Stimulated activated CD4-positive, alpha-beta T cell treated with anti-CD3 and anti-CD28 coated beads, TNF-alpha, amount 100 ng/mL, for 24 hours (primary cell): ENCODE results near the gene EIF4E1B.

ENCODE experiments used
- DNase-seq, 3 experiments: peaks; one replicate each; pipeline ENCODE4 v3.0.0-alpha.2; 2020; ENCODE audit warnings: low read depth in 3 of 3

Gene EIF4E1B

DNA sequence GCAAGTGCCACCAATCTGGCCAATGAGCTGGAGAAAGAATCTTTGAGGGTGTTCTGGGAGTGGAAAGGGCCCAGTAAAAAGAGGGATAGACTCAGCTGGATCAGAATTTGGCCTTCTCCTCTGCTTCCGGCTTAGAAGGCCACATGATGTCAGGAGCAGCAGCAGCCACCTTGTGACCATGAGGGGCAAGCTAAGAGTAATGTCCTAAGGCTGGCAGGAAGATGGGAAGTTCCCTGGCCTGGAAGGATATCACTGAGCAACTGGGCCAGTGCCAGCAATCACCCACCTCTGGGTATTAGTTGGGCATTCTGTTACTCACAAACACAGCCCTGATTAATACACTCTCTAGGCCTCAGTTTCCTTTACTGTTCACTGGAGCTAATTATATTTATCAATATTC is 61.0 kb downstream of the EIF4E1B start:
- DNase-seq = no peak

DNA sequence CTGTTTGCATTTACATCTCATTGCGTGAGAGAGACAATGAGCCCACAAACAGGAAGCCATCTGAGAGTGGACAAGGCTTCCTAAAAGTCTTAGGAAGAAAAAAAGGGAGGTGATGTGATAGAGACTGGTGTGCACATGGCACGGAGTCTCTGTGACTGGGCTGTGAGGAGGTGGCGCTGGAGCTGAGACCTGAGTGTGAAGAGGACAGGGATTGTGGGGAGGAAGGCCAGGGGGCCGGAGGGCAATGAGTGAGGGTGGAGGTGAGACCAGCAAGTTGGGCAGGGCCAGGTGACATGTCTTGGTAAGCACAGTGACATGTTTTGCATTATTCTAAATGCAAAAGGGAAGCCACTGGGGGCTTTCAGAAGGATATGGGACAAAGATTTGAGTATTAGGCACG is 61.9 kb downstream of the EIF4E1B start:
- DNase-seq = no peak

DNA sequence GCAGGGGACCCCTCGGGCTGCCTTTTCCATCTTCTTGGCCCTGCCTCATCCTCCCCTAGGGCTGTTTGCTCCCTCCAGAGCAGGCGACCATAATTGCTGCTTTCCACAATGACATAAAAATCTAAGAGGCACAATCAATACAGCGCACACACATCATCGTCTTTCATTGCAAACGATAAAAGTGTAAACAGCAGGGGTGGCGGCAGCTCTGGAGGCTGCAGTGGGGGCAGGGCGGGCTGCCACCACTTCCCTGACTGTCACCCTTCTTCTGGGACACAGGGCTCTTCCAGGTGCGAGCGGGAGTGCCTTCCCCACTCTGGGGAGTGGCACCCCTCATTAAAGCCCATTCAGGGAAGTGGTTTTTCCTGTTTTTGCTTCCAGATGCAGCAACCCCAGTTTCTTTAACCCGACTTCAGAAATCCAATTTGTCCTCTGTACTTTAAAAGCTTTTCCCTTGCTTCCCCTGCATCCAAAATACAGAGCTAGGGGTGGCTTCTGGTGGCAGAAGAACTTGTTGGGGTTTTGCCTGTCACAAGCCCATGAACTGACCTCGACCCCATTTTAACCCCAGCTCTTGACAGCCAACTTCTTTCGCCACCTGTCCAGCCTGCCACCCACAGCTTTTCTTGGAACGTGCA is 62.5 kb downstream of the EIF4E1B start:
- DNase-seq = no peak

DNA sequence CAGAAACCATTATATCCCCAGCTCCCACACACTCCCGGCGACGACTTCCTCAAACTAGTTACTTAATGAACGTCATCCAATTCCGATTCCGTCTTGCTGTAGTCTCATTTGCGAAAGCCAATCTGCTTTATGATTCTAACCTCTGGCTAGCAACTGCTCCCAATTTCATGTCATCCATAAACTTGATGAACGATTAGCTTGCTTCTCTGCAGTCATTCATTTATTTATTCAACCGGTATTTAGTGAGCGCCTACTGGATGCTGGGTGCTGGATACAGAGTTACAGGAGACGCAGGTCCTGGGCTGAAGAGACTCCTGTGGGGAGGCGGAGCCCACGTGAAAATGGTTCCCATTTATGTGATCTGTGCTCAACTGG is 63.0 kb downstream of the EIF4E1B start:
- no peak for DNase-seq

DNA sequence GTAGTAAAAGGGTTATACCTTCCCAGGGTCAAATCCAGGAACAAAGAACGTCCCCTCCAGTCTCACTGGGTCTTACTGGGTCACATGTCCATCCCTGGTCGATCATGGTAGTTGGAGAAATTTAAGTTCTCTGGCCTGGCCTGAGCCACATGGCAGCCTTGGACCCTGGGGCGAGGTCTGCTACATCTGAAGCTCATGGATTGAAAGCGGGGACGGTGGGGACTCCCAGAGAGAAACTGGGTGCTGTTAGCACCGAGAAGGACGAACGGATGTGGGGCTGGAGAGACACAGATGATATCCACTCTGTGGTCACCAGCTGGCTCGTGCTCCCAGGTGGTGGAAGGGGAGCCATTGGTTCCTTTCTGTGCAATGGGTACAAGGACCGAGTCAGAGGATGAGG is 63.7 kb downstream of the EIF4E1B start:
- no peak for DNase-seq

DNA sequence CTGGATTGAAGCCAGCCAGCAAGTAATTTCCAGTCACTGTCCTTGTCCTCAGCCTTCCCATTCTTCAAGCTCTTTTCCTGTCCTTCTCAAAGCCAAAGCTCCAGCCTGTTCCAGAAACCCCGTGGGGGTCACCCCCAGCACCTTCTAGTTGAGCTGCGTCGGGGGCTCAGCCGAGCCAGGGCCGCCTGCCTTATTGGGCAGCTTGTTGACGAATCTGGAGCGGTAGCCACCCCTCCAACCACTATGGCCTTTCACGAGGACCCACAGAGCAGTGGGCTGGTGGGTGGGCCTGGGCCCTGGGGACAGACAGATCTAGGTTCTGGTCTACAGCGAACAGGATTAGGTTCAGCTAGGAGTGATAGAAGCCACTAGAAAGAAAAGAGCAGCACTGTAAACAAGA is 64.2 kb downstream of the EIF4E1B start:
- DNase-seq = no peak

DNA sequence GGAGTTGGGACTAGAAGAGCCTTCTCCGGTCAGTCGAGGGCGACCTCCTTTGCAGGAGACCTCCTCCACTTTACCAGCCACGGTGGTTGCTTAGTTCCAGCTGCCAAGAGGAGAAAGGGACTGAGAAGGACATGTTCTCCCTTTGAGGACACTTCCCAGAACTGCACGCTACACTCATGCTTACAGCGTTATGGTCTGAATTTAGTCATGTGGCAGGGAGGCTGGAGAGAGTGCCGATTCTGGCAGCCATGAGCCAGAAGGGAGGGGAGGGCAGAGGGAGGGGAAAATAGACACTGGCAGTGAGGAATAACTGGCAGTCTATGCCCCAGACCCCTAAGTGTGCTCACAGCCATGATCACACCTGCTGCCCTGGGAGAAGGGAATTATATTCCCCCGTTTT is 64.6 kb downstream of the EIF4E1B start:
- DNase-seq = no peak
